H1 (cell line): ENCODE results near the gene PHLPP1. TPM values are rescaled to one million over a fixed set of nuclear protein-coding genes. Genes with fewer than 3 reads are reported as not detected.

Experiments used
- CHD7 ChIP-seq: fragments of 300-600 bp; sonication (generic); IDR thresholded peaks from 2 replicates; pipeline ENCODE4 v1.7.1; 2012; ENCODE audit warnings: low read length, moderate library complexity, mild to moderate bottlenecking, inconsistent platforms; ENCODE audit not compliant: insufficient replicate concordance
- polyA plus RNA-seq, 7 experiments: library from polyadenylated mRNA; depleted of rRNA in 3 of 7; stranded (reverse) in 5 of 7; unstranded in 2 of 7; fragments of >200 nt in 5 of 7; fragments of 200-250 nt in 2 of 7; gene quantifications; 1 replicate in 5 of 7; 2 replicates in 1 of 7; 4 replicates in 1 of 7; pipeline versions ENCODE4 v1.2.1 to v1.2.3, GENCODE V29; 2011 to 2013; ENCODE audit warnings: missing spikeins in 2 of 7, mixed read lengths in 2 of 7
- total RNA-seq: library from RNA; stranded (reverse); fragmentation: NEBNext Ultra II Directional; extraction: Animal tissue kit (Norgen Biotek cat#: 25700); gene quantifications from 2 replicates; pipeline ENCODE4 v1.2.1, GENCODE V29; 2021

Gene PHLPP1
- total and polyA plus RNA-seq, 2 of the 8 experiments (the other 6 are each of a cell fraction or from before 2014, with no cell fraction given) = 28.0 to 66.3 TPM

DNA sequence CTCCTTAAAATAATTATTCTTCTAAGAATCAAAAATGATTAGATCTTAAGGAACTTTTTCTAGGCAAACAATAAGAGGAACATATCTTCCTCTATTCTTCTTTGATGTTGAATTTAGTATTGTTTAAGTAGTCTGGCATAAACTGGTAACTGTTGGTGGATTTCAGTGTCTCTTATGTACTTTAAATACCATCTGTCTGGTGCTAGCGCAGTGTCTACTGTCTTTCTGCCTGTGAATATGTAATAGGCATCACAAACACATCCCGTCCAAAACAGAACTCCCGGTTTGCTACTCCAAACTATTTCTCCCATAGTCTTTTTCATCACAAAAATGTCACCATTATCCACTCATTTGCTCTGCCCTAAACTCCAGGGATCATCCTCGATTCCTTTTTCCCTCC is 281.7 kb downstream of the PHLPP1 start (continued):
- TF ChIP-seq CHD7 = no peak
